Astrocyte (in vitro differentiated cells and primary cell): Measurements from ENCODE around the gene PHC2. TPM values are rescaled to one million over a fixed set of nuclear protein-coding genes. Genes with fewer than 3 reads are reported as not detected.

Experiments used
- DNase-seq: peaks from one replicate; pipeline ENCODE4 v3.0.0-alpha.2; 2010; ENCODE audit warnings: low read depth
- FAIRE-seq: peaks from 2 replicates; lab custom pipeline; 2011; peaks lifted over from hg19 to GRCh38; lab: Jason Lieb, UNC
- H2AFZ ChIP-seq: 2 replicates; pipeline ENCODE4 v1.6.0; 2012; ENCODE audit warnings: low read depth, low read length, inconsistent platforms
- H3K27ac ChIP-seq: 2 replicates; pipeline ENCODE4 v1.5.1; 2011; ENCODE audit warnings: low read depth, low read length, inconsistent platforms
- H3K27me3 ChIP-seq: 2 replicates; pipeline ENCODE4 v1.6.0; 2011; ENCODE audit warnings: low read length, inconsistent platforms; ENCODE audit not compliant: insufficient read depth
- H3K36me3 ChIP-seq: 2 replicates; pipeline ENCODE4 v1.5.1; 2011; ENCODE audit warnings: low read length, inconsistent platforms; ENCODE audit not compliant: insufficient read depth
- H3K4me1 ChIP-seq: 2 replicates; pipeline ENCODE4 v1.5.1; 2011; ENCODE audit warnings: low read length, inconsistent platforms; ENCODE audit not compliant: insufficient read depth
- H3K4me2 ChIP-seq: 2 replicates; pipeline ENCODE4 v1.6.0; 2012; ENCODE audit warnings: low read length, inconsistent platforms
- H3K4me3 ChIP-seq: 2 replicates; pipeline ENCODE4 v1.5.1; 2011; ENCODE audit warnings: low read depth, mild to moderate bottlenecking, low read length, inconsistent platforms; ENCODE audit not compliant: insufficient read depth
- H3K79me2 ChIP-seq: 2 replicates; pipeline ENCODE4 v1.6.0; 2012; ENCODE audit warnings: mild to moderate bottlenecking, low read length, inconsistent platforms; ENCODE audit not compliant: insufficient read depth
- H3K9ac ChIP-seq: 2 replicates; pipeline ENCODE4 v1.6.0; 2012; ENCODE audit warnings: mild to moderate bottlenecking, low read length, inconsistent platforms
- H3K9me3 ChIP-seq: 2 replicates; pipeline ENCODE4 v1.5.1; 2012; ENCODE audit warnings: low read depth, mild to moderate bottlenecking, low read length, inconsistent platforms; ENCODE audit not compliant: insufficient read depth
- H4K20me1 ChIP-seq: 2 replicates; pipeline ENCODE4 v1.6.0; 2012; ENCODE audit warnings: low read length, inconsistent platforms; ENCODE audit not compliant: insufficient read depth
- H3K27ac Mint-ChIP-seq: one replicate; pipeline ENCODE4 v1.8.0; 2021; ENCODE audit warnings: mild to moderate bottlenecking, mixed read lengths; ENCODE audit not compliant: unreplicated experiment
- H3K27me3 Mint-ChIP-seq: one replicate; pipeline ENCODE4 v1.8.0; 2021; ENCODE audit warnings: low read depth, mixed read lengths; ENCODE audit not compliant: unreplicated experiment
- H3K36me3 Mint-ChIP-seq: one replicate; pipeline ENCODE4 v1.8.0; 2021; ENCODE audit warnings: low read depth, mixed read lengths; ENCODE audit not compliant: unreplicated experiment
- H3K4me1 Mint-ChIP-seq: one replicate; pipeline ENCODE4 v1.8.0; 2021; ENCODE audit warnings: low read depth, mixed read lengths; ENCODE audit not compliant: unreplicated experiment
- H3K4me3 Mint-ChIP-seq: one replicate; pipeline ENCODE4 v1.8.0; 2021; ENCODE audit warnings: mild to moderate bottlenecking, moderate library complexity, mixed read lengths; ENCODE audit not compliant: unreplicated experiment
- H3K9me3 Mint-ChIP-seq: one replicate; pipeline ENCODE4 v1.8.0; 2021; ENCODE audit warnings: mild to moderate bottlenecking, mixed read lengths; ENCODE audit not compliant: unreplicated experiment
- CTCF ChIP-seq: IDR thresholded peaks from 2 replicates; pipeline ENCODE4 v1.5.1; 2011; ENCODE audit warnings: low read depth, mild to moderate bottlenecking, inconsistent platforms, low read length, moderate library complexity; ENCODE audit not compliant: insufficient read depth
- EZH2 ChIP-seq: IDR thresholded peaks from 2 replicates; pipeline ENCODE4 v1.6.1; 2012; ENCODE audit warnings: mild to moderate bottlenecking, low read length, inconsistent platforms; ENCODE audit not compliant: insufficient read depth
- total RNA-seq: library from RNA; stranded (reverse); gene quantifications from 2 replicates; pipeline ENCODE4 v1.2.1, GENCODE V29; 2021

PHC2 gene
- total RNA-seq, 1 donor from 2014 or later, result 113 TPM

- FAIRE-seq (no peak), DNase-seq (no peak)
- Histone ChIP-seq H3K4me1 (peaks cover 20% of the 10 kb centered on the region), H3K9ac (no peak overlapping the region), H3K79me2 (no peaks in the 10 kb centered on the region), H3K27me3 (no peaks in the 10 kb centered on the region), H3K27ac (no peak overlapping the region), H3K4me2 (no peak overlapping the region), H3K36me3 (no peaks in the 10 kb centered on the region), H3K4me3 (no peak overlapping the region), H2AFZ (no peak overlapping the region), H3K9me3 (no peaks in the 10 kb centered on the region), H4K20me1 (no peaks in the 10 kb centered on the region)
- H3K9me3 Mint-ChIP-seq, result no peaks in the 10 kb centered on the region
- no peak overlapping the region for H3K4me3 Mint-ChIP-seq
- peaks cover 1% of the 10 kb centered on the region for H3K27me3 Mint-ChIP-seq
- H3K4me1 Mint-ChIP-seq, result peaks cover 39% of the 10 kb centered on the region
- H3K27ac Mint-ChIP-seq, result peak overlapping the region; percentile 23
- TF ChIP-seq EZH2 (no peak), CTCF (no peak)
- H3K36me3 Mint-ChIP-seq, result peaks cover 5% of the 10 kb centered on the region
These were observed 37.4 kb downstream of the PHC2 start for GRCh38 chr1:33393524-33393923.

GRCh38 chr1:33392639-33393038 lies 38.3 kb downstream of the PHC2 start:
- FAIRE-seq, result no peak
- Mint-ChIP-seq H3K27me3 (no peaks in the 10 kb centered on the region), H3K36me3 (peaks cover 3% of the 10 kb centered on the region), H3K4me3 (no peak overlapping the region), H3K27ac (no peak overlapping the region), H3K9me3 (no peaks in the 10 kb centered on the region), H3K4me1 (peaks cover 44% of the 10 kb centered on the region)
- H2AFZ ChIP-seq, result no peak overlapping the region
- H3K9me3 ChIP-seq, result no peaks in the 10 kb centered on the region
- H3K9ac ChIP-seq, result no peak overlapping the region
- no peak overlapping the region for H3K27ac ChIP-seq
- H3K4me2 ChIP-seq, result no peak overlapping the region
- H3K79me2 ChIP-seq, result no peaks in the 10 kb centered on the region
- DNase-seq, result no peak
- no peak overlapping the region for H3K4me3 ChIP-seq
- no peaks in the 10 kb centered on the region for H3K36me3 ChIP-seq
- no peaks in the 10 kb centered on the region for H3K27me3 ChIP-seq
- H4K20me1 ChIP-seq, result no peaks in the 10 kb centered on the region
- TF ChIP-seq CTCF (no peak), EZH2 (no peak)
- H3K4me1 ChIP-seq, result peaks cover 24% of the 10 kb centered on the region

- no peaks in the 10 kb centered on the region for H3K9me3 Mint-ChIP-seq
- no peaks in the 10 kb centered on the region for H3K36me3 ChIP-seq
- H3K4me1 ChIP-seq, result peaks cover 29% of the 10 kb centered on the region
- no peaks in the 10 kb centered on the region for H3K27me3 Mint-ChIP-seq
- H3K9ac ChIP-seq, result no peak overlapping the region
- H3K4me1 Mint-ChIP-seq, result peaks cover 48% of the 10 kb centered on the region
- H3K4me3 Mint-ChIP-seq, result no peak overlapping the region
- no peak for TF ChIP-seq CTCF
- TF ChIP-seq EZH2, result no peak
- H3K27ac Mint-ChIP-seq, result no peak overlapping the region
- peaks cover 3% of the 10 kb centered on the region for H3K36me3 Mint-ChIP-seq
- DNase-seq (no peak), FAIRE-seq (no peak)
- no peaks in the 10 kb centered on the region for H3K27me3 ChIP-seq
- H3K27ac ChIP-seq, result no peak overlapping the region
- H2AFZ ChIP-seq, result no peak overlapping the region
- H3K4me3 ChIP-seq, result no peak overlapping the region
- H4K20me1 ChIP-seq, result no peaks in the 10 kb centered on the region
- no peak overlapping the region for H3K4me2 ChIP-seq
- peaks cover 2% of the 10 kb centered on the region for H3K79me2 ChIP-seq
- H3K9me3 ChIP-seq, result no peaks in the 10 kb centered on the region
These were observed 38.7 kb downstream of the PHC2 start for GRCh38 chr1:33392206-33392605.
